B cell (primary cell): ENCODE data around the gene GTF2IRD1.

Source experiments
- CTCF ChIP-seq: fragments of 200-600 bp; IDR thresholded peaks from one replicate; pipeline ENCODE4 v1.8.0; 2022; ENCODE audit warnings: antibody characterized with exemption, mild to moderate bottlenecking
- EZH2 ChIP-seq: IDR thresholded peaks from 2 replicates; pipeline ENCODE4 v1.6.1; 2012; ENCODE audit warnings: borderline replicate concordance, low read depth, mild to moderate bottlenecking, moderate library complexity, low read length; ENCODE audit not compliant: insufficient read depth, poor library complexity, severe bottlenecking

GRCh38 chr7:74439541-74439940, 14.2 kb upstream of the GTF2IRD1 start:
- TF ChIP-seq CTCF (no peak), EZH2 (no peak)
